Peyer's patch (tissue), 4 donors: ENCODE measurements around the gene CLASP1.

Experiments
- POLR2A ChIP-seq, 2 donors: fragments of 450-650 bp; IDR thresholded peaks; one replicate each; pipeline ENCODE4 v1.5.1; 2017; ENCODE audit warnings: antibody characterized with exemption in 2 of 2, mild to moderate bottlenecking in 2 of 2, moderate library complexity in 2 of 2
- TF ChIP-seq, protein P1 (sequence below), 6 experiments: fragments of 450-650 bp in 4 of 6; fragments of 200-600 bp in 2 of 6; sonication (generic) in 1 of 6; IDR thresholded peaks; one replicate each; pipeline ENCODE4 v1.5.1; 2017 to 2019; ENCODE audit warnings: antibody characterized with exemption in 6 of 6, mild to moderate bottlenecking in 3 of 6, moderate library complexity in 1 of 6

GRCh38 chr2:121648206-121649148 lies 785 bp downstream of the CLASP1 start:
- TF ChIP-seq POLR2A (IDR thresholded peaks at IDR 0.05): no peak
- TF ChIP-seq, protein P1, sequence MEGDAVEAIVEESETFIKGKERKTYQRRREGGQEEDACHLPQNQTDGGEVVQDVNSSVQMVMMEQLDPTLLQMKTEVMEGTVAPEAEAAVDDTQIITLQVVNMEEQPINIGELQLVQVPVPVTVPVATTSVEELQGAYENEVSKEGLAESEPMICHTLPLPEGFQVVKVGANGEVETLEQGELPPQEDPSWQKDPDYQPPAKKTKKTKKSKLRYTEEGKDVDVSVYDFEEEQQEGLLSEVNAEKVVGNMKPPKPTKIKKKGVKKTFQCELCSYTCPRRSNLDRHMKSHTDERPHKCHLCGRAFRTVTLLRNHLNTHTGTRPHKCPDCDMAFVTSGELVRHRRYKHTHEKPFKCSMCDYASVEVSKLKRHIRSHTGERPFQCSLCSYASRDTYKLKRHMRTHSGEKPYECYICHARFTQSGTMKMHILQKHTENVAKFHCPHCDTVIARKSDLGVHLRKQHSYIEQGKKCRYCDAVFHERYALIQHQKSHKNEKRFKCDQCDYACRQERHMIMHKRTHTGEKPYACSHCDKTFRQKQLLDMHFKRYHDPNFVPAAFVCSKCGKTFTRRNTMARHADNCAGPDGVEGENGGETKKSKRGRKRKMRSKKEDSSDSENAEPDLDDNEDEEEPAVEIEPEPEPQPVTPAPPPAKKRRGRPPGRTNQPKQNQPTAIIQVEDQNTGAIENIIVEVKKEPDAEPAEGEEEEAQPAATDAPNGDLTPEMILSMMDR (IDR thresholded peaks at IDR 0.05): no peak
